HEK293 (cell line): Measurements from ENCODE around the gene MAPT.

Source experiments
- GLIS2 ChIP-seq: fragments of 450-650 bp; formaldehyde crosslinking; IDR thresholded peaks from 2 replicates; pipeline ENCODE4 v1.5.1; 2016; ENCODE audit warnings: missing biosample characterization, missing genetic modification characterization
- RBAK ChIP-seq: fragments of 450-650 bp; formaldehyde crosslinking; IDR thresholded peaks from 2 replicates; pipeline ENCODE4 v1.5.1; 2016; ENCODE audit warnings: missing biosample characterization, missing genetic modification characterization
- YY1 ChIP-seq: fragments of 450-650 bp; formaldehyde crosslinking; IDR thresholded peaks from 2 replicates; pipeline ENCODE4 v1.5.1; 2018; ENCODE audit warnings: missing biosample characterization, missing genetic modification characterization
- ZBTB21 ChIP-seq: fragments of 450-650 bp; formaldehyde crosslinking; IDR thresholded peaks from 2 replicates; pipeline ENCODE4 v1.5.1; 2017; ENCODE audit warnings: missing biosample characterization, missing genetic modification characterization
- ZFHX2 ChIP-seq: fragments of 450-650 bp; formaldehyde crosslinking; conservative IDR thresholded peaks from 2 replicates; pipeline ENCODE4 v1.5.1; 2016; ENCODE audit warnings: missing biosample characterization, missing genetic modification characterization
- ZNF169 ChIP-seq: fragments of 450-650 bp; formaldehyde crosslinking; IDR thresholded peaks from 2 replicates; pipeline ENCODE4 v1.5.1; 2016; ENCODE audit warnings: missing biosample characterization, missing genetic modification characterization
- ZNF391 ChIP-seq: fragments of 450-650 bp; formaldehyde crosslinking; IDR thresholded peaks from 2 replicates; pipeline ENCODE4 v1.5.1; 2016; ENCODE audit warnings: low read depth, missing biosample characterization, missing genetic modification characterization, borderline replicate concordance
- ZNF610 ChIP-seq: fragments of 450-650 bp; formaldehyde crosslinking; IDR thresholded peaks from 2 replicates; pipeline ENCODE4 v1.5.1; 2016; ENCODE audit warnings: missing biosample characterization, missing genetic modification characterization, borderline replicate concordance
- ZNF792 ChIP-seq: fragments of 450-650 bp; formaldehyde crosslinking; IDR thresholded peaks from 2 replicates; pipeline ENCODE4 v1.5.1; 2016; ENCODE audit warnings: missing biosample characterization, missing genetic modification characterization
- TF ChIP-seq, protein P1 (sequence below): fragments of 450-650 bp; formaldehyde crosslinking; IDR thresholded peaks from 2 replicates; pipeline ENCODE4 v1.5.1; 2017; ENCODE audit warnings: missing biosample characterization, missing genetic modification characterization
- TF ChIP-seq, protein P2 (sequence below): fragments of 450-650 bp; formaldehyde crosslinking; IDR thresholded peaks from 2 replicates; pipeline ENCODE4 v1.5.1; 2016; ENCODE audit warnings: missing biosample characterization, missing genetic modification characterization
- TF ChIP-seq, protein P3 (sequence below): fragments of 450-650 bp; formaldehyde crosslinking; optimal IDR thresholded peaks from 2 replicates; pipeline ENCODE3; 2016; ENCODE audit warnings: missing biosample characterization, mild to moderate bottlenecking, missing genetic modification characterization
- TF ChIP-seq, protein P4 (sequence below): fragments of 450-650 bp; formaldehyde crosslinking; IDR thresholded peaks from 2 replicates; pipeline ENCODE4 v1.5.1; 2016; ENCODE audit warnings: missing biosample characterization, missing genetic modification characterization
- TF ChIP-seq, protein P5 (sequence below): fragments of 450-650 bp; formaldehyde crosslinking; IDR thresholded peaks from 2 replicates; pipeline ENCODE4; 2016; ENCODE audit warnings: missing biosample characterization, missing genetic modification characterization

DNA sequence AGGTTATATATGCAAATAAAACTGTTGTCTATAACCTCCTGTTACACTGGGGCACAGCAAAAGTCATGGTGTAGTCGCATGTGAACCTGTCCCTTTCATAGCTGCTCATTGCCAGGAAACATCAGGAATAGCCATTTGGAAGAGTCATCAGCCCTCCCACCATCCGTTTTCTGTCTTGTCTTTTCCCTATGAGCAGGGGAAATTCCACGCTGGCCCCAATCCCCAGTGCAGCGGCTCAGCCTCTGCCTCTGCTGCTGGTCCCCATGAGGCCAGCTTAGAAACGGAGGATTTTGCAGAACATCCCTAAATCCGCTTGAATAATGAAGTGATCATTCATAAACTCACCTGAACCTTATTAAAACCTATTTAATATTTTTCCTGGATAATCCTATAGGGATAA, 10.5 kb downstream of the MAPT start:
- TF ChIP-seq, protein P1, sequence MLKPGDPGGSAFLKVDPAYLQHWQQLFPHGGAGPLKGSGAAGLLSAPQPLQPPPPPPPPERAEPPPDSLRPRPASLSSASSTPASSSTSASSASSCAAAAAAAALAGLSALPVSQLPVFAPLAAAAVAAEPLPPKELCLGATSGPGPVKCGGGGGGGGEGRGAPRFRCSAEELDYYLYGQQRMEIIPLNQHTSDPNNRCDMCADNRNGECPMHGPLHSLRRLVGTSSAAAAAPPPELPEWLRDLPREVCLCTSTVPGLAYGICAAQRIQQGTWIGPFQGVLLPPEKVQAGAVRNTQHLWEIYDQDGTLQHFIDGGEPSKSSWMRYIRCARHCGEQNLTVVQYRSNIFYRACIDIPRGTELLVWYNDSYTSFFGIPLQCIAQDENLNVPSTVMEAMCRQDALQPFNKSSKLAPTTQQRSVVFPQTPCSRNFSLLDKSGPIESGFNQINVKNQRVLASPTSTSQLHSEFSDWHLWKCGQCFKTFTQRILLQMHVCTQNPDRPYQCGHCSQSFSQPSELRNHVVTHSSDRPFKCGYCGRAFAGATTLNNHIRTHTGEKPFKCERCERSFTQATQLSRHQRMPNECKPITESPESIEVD (tag by site-specific recombination): no peak
- TF ChIP-seq, protein P2, sequence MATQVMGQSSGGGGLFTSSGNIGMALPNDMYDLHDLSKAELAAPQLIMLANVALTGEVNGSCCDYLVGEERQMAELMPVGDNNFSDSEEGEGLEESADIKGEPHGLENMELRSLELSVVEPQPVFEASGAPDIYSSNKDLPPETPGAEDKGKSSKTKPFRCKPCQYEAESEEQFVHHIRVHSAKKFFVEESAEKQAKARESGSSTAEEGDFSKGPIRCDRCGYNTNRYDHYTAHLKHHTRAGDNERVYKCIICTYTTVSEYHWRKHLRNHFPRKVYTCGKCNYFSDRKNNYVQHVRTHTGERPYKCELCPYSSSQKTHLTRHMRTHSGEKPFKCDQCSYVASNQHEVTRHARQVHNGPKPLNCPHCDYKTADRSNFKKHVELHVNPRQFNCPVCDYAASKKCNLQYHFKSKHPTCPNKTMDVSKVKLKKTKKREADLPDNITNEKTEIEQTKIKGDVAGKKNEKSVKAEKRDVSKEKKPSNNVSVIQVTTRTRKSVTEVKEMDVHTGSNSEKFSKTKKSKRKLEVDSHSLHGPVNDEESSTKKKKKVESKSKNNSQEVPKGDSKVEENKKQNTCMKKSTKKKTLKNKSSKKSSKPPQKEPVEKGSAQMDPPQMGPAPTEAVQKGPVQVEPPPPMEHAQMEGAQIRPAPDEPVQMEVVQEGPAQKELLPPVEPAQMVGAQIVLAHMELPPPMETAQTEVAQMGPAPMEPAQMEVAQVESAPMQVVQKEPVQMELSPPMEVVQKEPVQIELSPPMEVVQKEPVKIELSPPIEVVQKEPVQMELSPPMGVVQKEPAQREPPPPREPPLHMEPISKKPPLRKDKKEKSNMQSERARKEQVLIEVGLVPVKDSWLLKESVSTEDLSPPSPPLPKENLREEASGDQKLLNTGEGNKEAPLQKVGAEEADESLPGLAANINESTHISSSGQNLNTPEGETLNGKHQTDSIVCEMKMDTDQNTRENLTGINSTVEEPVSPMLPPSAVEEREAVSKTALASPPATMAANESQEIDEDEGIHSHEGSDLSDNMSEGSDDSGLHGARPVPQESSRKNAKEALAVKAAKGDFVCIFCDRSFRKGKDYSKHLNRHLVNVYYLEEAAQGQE (tag by site-specific recombination): no peak
- no peak for TF ChIP-seq GLIS2
- TF ChIP-seq ZFHX2 (tag by site-specific recombination): no peak
- TF ChIP-seq, protein P3, sequence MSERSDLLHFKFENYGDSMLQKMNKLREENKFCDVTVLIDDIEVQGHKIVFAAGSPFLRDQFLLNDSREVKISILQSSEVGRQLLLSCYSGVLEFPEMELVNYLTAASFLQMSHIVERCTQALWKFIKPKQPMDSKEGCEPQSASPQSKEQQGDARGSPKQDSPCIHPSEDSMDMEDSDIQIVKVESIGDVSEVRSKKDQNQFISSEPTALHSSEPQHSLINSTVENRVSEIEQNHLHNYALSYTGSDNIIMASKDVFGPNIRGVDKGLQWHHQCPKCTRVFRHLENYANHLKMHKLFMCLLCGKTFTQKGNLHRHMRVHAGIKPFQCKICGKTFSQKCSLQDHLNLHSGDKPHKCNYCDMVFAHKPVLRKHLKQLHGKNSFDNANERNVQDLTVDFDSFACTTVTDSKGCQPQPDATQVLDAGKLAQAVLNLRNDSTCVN: no peak
- no peak for TF ChIP-seq YY1
- TF ChIP-seq, protein P4, sequence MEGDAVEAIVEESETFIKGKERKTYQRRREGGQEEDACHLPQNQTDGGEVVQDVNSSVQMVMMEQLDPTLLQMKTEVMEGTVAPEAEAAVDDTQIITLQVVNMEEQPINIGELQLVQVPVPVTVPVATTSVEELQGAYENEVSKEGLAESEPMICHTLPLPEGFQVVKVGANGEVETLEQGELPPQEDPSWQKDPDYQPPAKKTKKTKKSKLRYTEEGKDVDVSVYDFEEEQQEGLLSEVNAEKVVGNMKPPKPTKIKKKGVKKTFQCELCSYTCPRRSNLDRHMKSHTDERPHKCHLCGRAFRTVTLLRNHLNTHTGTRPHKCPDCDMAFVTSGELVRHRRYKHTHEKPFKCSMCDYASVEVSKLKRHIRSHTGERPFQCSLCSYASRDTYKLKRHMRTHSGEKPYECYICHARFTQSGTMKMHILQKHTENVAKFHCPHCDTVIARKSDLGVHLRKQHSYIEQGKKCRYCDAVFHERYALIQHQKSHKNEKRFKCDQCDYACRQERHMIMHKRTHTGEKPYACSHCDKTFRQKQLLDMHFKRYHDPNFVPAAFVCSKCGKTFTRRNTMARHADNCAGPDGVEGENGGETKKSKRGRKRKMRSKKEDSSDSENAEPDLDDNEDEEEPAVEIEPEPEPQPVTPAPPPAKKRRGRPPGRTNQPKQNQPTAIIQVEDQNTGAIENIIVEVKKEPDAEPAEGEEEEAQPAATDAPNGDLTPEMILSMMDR (tag by site-specific recombination): no peak
- no peak for TF ChIP-seq ZNF792 (tag by site-specific recombination)
- TF ChIP-seq ZNF391: no peak
- TF ChIP-seq, protein P5, sequence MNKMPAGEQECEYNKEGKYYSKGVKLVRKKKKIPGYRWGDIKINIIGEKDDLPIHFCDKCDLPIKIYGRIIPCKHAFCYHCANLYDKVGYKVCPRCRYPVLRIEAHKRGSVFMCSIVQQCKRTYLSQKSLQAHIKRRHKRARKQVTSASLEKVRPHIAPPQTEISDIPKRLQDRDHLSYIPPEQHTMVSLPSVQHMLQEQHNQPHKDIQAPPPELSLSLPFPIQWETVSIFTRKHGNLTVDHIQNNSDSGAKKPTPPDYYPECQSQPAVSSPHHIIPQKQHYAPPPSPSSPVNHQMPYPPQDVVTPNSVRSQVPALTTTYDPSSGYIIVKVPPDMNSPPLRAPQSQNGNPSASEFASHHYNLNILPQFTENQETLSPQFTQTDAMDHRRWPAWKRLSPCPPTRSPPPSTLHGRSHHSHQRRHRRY (tag by site-specific recombination): no peak
- TF ChIP-seq ZNF169 (tag by site-specific recombination): no peak
- no peak for TF ChIP-seq RBAK (tag by site-specific recombination)
- no peak for TF ChIP-seq ZBTB21 (tag by site-specific recombination)
- TF ChIP-seq ZNF610 (tag by site-specific recombination): no peak
